ENCODE data around the gene TMEM19. TPM values are rescaled to one million over a fixed set of nuclear protein-coding genes. Genes with fewer than 3 reads are reported as not detected.

TMEM19 gene
- total RNA-seq (2014; rRNA removed; shearing (Covaris generic); ENCODE audit: low replicate concordance), result 21.3 and 32.8 TPM in 2 replicates

- Histone ChIP-seq H2AFZ (ENCODE audit: low read length) (peak within 1 kb of the TSS; percentile 88), H3K9me2 (replicated peaks; ENCODE audit: insufficient read depth, low read length) (no peaks in the 10 kb centered on the region), H3K4me2 (ENCODE audit: low read depth, low read length, poor library complexity, severe bottlenecking) (peak within 1 kb of the TSS; percentile 79), H3K4me1 (ENCODE audit: low read length) (peaks cover 57% of the 10 kb centered on the region), H3K27me3 (ENCODE audit: low read length) (no peaks in the 10 kb centered on the region), H3K9me3 (ENCODE audit: low read length) (no peaks in the 10 kb centered on the region), H3K79me2 (ENCODE audit: low read length) (peaks cover 20% of the 10 kb centered on the region), H4K20me1 (ENCODE audit: insufficient read depth, low read depth, low read length) (no peaks in the 10 kb centered on the region), H3K36me3 (ENCODE audit: insufficient read depth, low read length) (no peaks in the 10 kb centered on the region), H3K27ac (ENCODE audit: low read length) (peak within 1 kb of the TSS; percentile 89), H3K4me3 (ENCODE audit: low read length) (peak within 1 kb of the TSS; percentile 67), H3K9ac (ENCODE audit: low read length) (peak within 1 kb of the TSS; percentile 74)
- peak; percentile 95 for DNase-seq
These were observed at the start of gene TMEM19 for GRCh38 chr12:71685914-71686657. TSS of gene TMEM19 (plus strand) at chr12:71686082. CDS start at chr12:71686681, 599 bp downstream.

GRCh38 chr12:71636704-71637115 is 49.2 kb upstream of the TMEM19 start:
- peak; percentile 88 for DNase-seq
- Histone ChIP-seq H3K9ac (ENCODE audit: low read length) (no peak overlapping the region), H3K36me3 (ENCODE audit: insufficient read depth, low read length) (peaks cover 76% of the 10 kb centered on the region)

GRCh38 chr12:71638499-71638898 is 47.4 kb upstream of the TMEM19 start:
- Histone ChIP-seq H3K36me3 (ENCODE audit: insufficient read depth, low read length) (peaks cover 72% of the 10 kb centered on the region), H4K20me1 (ENCODE audit: insufficient read depth, low read depth, low read length) (no peaks in the 10 kb centered on the region), H3K79me2 (ENCODE audit: low read length) (peaks cover 31% of the 10 kb centered on the region)

More at GRCh38 chr12:71636704-71637115, 49.2 kb upstream of the TMEM19 start:
- Histone ChIP-seq H3K9me2 (replicated peaks; ENCODE audit: insufficient read depth, low read length) (no peaks in the 10 kb centered on the region), H3K4me1 (ENCODE audit: low read length) (peaks cover 8% of the 10 kb centered on the region; the same call in 1 of the 2 replicates), H3K27ac (ENCODE audit: low read length) (peak overlapping the region; percentile 31), H3K27me3 (ENCODE audit: low read length) (no peaks in the 10 kb centered on the region), H3K4me2 (ENCODE audit: low read depth, low read length, poor library complexity, severe bottlenecking) (no peak overlapping the region), H3K4me3 (ENCODE audit: low read length) (no peak overlapping the region), H2AFZ (ENCODE audit: low read length) (no peak overlapping the region), H3K9me3 (ENCODE audit: low read length) (no peaks in the 10 kb centered on the region), H4K20me1 (ENCODE audit: insufficient read depth, low read depth, low read length) (no peaks in the 10 kb centered on the region), H3K79me2 (ENCODE audit: low read length) (peaks cover 27% of the 10 kb centered on the region; the same call in 1 of the 2 replicates)

DNA sequence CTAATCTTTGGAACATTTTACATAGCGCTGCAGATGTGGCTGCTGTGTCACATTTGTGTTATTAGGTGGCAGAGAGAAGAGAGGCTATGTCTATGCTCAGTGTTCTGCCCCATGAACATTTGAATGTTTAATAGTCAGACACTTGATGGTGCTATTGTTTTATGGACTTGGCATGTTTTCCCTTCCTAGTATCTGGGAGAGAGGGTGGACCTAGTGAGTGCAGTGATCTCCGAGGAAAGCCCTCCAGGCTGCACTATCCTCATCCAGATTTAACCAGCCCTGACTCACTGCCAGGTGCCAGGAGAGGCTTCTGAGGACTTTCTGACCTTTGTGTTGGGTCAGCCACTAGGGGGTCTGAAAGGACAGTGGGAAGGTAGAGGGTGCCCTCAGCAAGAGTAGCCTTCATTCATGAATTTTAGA is 46.5 kb upstream of the TMEM19 start:
- Histone ChIP-seq H3K4me3 (ENCODE audit: low read length) (no peak overlapping the region), H3K36me3 (ENCODE audit: insufficient read depth, low read length) (peaks cover 72% of the 10 kb centered on the region; the same call in 1 of the 2 replicates), H3K9me2 (replicated peaks; ENCODE audit: insufficient read depth, low read length) (no peaks in the 10 kb centered on the region), H3K4me1 (ENCODE audit: low read length) (peaks cover 8% of the 10 kb centered on the region; the same call in 1 of the 2 replicates), H2AFZ (ENCODE audit: low read length) (no peak overlapping the region), H4K20me1 (ENCODE audit: insufficient read depth, low read depth, low read length) (no peaks in the 10 kb centered on the region), H3K27ac (ENCODE audit: low read length) (no peak overlapping the region), H3K9me3 (ENCODE audit: low read length) (no peaks in the 10 kb centered on the region), H3K4me2 (ENCODE audit: low read depth, low read length, poor library complexity, severe bottlenecking) (no peak overlapping the region), H3K27me3 (ENCODE audit: low read length) (no peaks in the 10 kb centered on the region), H3K79me2 (ENCODE audit: low read length) (peaks cover 39% of the 10 kb centered on the region), H3K9ac (ENCODE audit: low read length) (no peak overlapping the region)
- peak; percentile 49 for DNase-seq

More at GRCh38 chr12:71638499-71638898, 47.4 kb upstream of the TMEM19 start:
- H3K9me3 ChIP-seq (ENCODE audit: low read length), result no peaks in the 10 kb centered on the region
- H3K4me2 ChIP-seq (ENCODE audit: low read depth, low read length, poor library complexity, severe bottlenecking), result no peak overlapping the region
- H2AFZ ChIP-seq (ENCODE audit: low read length), result no peak overlapping the region
- no peak overlapping the region for H3K9ac ChIP-seq (ENCODE audit: low read length)
- peaks cover 8% of the 10 kb centered on the region; the same call in 1 of the 2 replicates for H3K4me1 ChIP-seq (ENCODE audit: low read length)
- H3K4me3 ChIP-seq (ENCODE audit: low read length), result no peak overlapping the region
- H3K27me3 ChIP-seq (ENCODE audit: low read length), result no peaks in the 10 kb centered on the region
- DNase-seq, result no peak
- no peak overlapping the region for H3K27ac ChIP-seq (ENCODE audit: low read length)
- H3K9me2 ChIP-seq (replicated peaks; ENCODE audit: insufficient read depth, low read length), result no peaks in the 10 kb centered on the region

DNA sequence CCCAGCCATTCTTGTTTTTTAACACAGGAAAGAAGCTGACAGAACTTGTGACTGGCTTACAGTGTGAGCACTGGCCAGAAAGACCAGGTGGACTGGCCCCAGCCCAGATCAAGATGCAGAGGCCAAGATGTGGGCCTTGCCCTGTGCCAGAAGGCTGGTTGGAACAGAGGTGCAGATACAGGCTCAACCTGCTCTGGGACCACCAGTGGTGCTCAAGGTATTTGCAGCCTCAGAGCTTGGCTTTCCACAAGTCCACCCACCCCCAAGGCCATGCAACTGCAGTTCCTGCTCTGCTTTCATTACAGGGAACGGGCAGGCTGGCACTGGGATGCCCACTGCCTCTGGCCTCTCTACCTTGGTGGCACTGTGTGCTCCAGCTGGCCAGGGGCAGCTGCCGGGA is 45.6 kb upstream of the TMEM19 start:
- H3K9me3 ChIP-seq (ENCODE audit: low read length), result no peaks in the 10 kb centered on the region
- H3K4me1 ChIP-seq (ENCODE audit: low read length), result peaks cover 8% of the 10 kb centered on the region; the same call in 1 of the 2 replicates
- peaks cover 43% of the 10 kb centered on the region for H3K79me2 ChIP-seq (ENCODE audit: low read length)
- H3K4me2 ChIP-seq (ENCODE audit: low read depth, low read length, poor library complexity, severe bottlenecking), result no peak overlapping the region
- H3K9me2 ChIP-seq (replicated peaks; ENCODE audit: insufficient read depth, low read length), result no peaks in the 10 kb centered on the region
- no peaks in the 10 kb centered on the region for H4K20me1 ChIP-seq (ENCODE audit: insufficient read depth, low read depth, low read length)
- H3K27ac ChIP-seq (ENCODE audit: low read length), result no peak overlapping the region
- no peak for DNase-seq
- H3K9ac ChIP-seq (ENCODE audit: low read length), result no peak overlapping the region
- no peak overlapping the region for H2AFZ ChIP-seq (ENCODE audit: low read length)
- no peaks in the 10 kb centered on the region for H3K27me3 ChIP-seq (ENCODE audit: low read length)
- no peak overlapping the region for H3K4me3 ChIP-seq (ENCODE audit: low read length)
- peaks cover 72% of the 10 kb centered on the region; the same call in 1 of the 2 replicates for H3K36me3 ChIP-seq (ENCODE audit: insufficient read depth, low read length)

GRCh38 chr12:71641390-71641789 is 44.5 kb upstream of the TMEM19 start:
- H3K79me2 ChIP-seq (ENCODE audit: low read length), result peaks cover 44% of the 10 kb centered on the region

DNA sequence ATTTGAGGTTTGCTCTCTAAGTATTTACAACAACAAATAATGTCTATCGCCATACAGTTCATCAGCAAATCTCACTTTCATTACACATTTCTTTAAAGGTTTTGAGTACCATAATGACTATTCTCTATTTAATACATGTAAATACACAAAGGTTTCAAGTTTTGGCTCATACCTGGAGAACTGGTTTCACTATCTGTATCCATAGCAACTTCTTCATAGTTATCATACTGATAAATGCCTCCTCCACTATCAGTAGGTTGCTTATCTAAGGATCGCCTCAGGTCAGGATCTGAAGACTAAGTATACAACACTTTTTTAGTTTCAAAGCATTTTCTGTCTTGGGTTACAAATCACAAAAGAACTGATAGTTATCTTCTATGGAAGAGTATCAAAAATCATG is 43.6 kb upstream of the TMEM19 start:
- Histone ChIP-seq H3K9ac (ENCODE audit: low read length) (no peak overlapping the region), H3K4me2 (ENCODE audit: low read depth, low read length, poor library complexity, severe bottlenecking) (no peak overlapping the region), H4K20me1 (ENCODE audit: insufficient read depth, low read depth, low read length) (no peaks in the 10 kb centered on the region), H3K36me3 (ENCODE audit: insufficient read depth, low read length) (peaks cover 76% of the 10 kb centered on the region; the same call in 1 of the 2 replicates), H3K79me2 (ENCODE audit: low read length) (peaks cover 48% of the 10 kb centered on the region), H3K4me1 (ENCODE audit: low read length) (peaks cover 6% of the 10 kb centered on the region; the same call in 1 of the 2 replicates), H3K27me3 (ENCODE audit: low read length) (no peaks in the 10 kb centered on the region), H3K27ac (ENCODE audit: low read length) (no peak overlapping the region), H3K9me3 (ENCODE audit: low read length) (no peaks in the 10 kb centered on the region), H3K4me3 (ENCODE audit: low read length) (no peak overlapping the region), H3K9me2 (replicated peaks; ENCODE audit: insufficient read depth, low read length) (no peaks in the 10 kb centered on the region), H2AFZ (ENCODE audit: low read length) (no peak overlapping the region)
- no peak for DNase-seq

More at GRCh38 chr12:71641390-71641789, 44.5 kb upstream of the TMEM19 start:
- peaks cover 8% of the 10 kb centered on the region; the same call in 1 of the 2 replicates for H3K4me1 ChIP-seq (ENCODE audit: low read length)
- H3K9me3 ChIP-seq (ENCODE audit: low read length), result no peaks in the 10 kb centered on the region
- H3K27ac ChIP-seq (ENCODE audit: low read length), result no peak overlapping the region
- H2AFZ ChIP-seq (ENCODE audit: low read length), result no peak overlapping the region
- DNase-seq, result no peak
- H4K20me1 ChIP-seq (ENCODE audit: insufficient read depth, low read depth, low read length), result no peaks in the 10 kb centered on the region
- no peaks in the 10 kb centered on the region for H3K27me3 ChIP-seq (ENCODE audit: low read length)
- no peak overlapping the region for H3K4me3 ChIP-seq (ENCODE audit: low read length)
- no peaks in the 10 kb centered on the region for H3K9me2 ChIP-seq (replicated peaks; ENCODE audit: insufficient read depth, low read length)
- H3K36me3 ChIP-seq (ENCODE audit: insufficient read depth, low read length), result peaks cover 71% of the 10 kb centered on the region; the same call in 1 of the 2 replicates
- H3K9ac ChIP-seq (ENCODE audit: low read length), result no peak overlapping the region
- no peak overlapping the region for H3K4me2 ChIP-seq (ENCODE audit: low read depth, low read length, poor library complexity, severe bottlenecking)

DNA sequence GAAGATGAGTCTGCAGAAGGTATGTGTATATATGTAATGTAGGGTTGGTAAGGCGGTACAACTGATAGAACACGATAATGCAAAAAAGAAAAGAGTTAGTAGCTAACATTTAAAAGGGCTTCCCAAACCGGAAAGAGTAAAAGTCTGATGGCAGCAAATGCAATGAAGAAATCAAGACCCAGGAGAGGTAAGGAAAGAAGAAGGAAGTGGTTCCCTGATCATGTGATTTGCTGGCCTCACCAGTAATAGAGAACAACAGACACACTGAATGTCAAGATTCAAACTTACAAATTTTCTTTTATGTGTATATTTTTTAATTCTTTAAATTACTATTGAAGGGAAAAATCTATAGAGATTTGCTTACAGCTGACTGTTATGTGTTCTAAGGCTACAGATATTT is 40.6 kb upstream of the TMEM19 start:
- Histone ChIP-seq H3K9ac (ENCODE audit: low read length) (no peak overlapping the region), H2AFZ (ENCODE audit: low read length) (no peak overlapping the region), H3K4me2 (ENCODE audit: low read depth, low read length, poor library complexity, severe bottlenecking) (no peak overlapping the region), H3K27me3 (ENCODE audit: low read length) (no peaks in the 10 kb centered on the region), H3K79me2 (ENCODE audit: low read length) (peaks cover 68% of the 10 kb centered on the region), H4K20me1 (ENCODE audit: insufficient read depth, low read depth, low read length) (no peaks in the 10 kb centered on the region), H3K36me3 (ENCODE audit: insufficient read depth, low read length) (peaks cover 74% of the 10 kb centered on the region; the same call in 1 of the 2 replicates), H3K4me1 (ENCODE audit: low read length) (no peaks in the 10 kb centered on the region), H3K9me3 (ENCODE audit: low read length) (no peaks in the 10 kb centered on the region), H3K9me2 (replicated peaks; ENCODE audit: insufficient read depth, low read length) (no peaks in the 10 kb centered on the region), H3K4me3 (ENCODE audit: low read length) (no peak overlapping the region), H3K27ac (ENCODE audit: low read length) (no peak overlapping the region)
- DNase-seq, result no peak

Data from Karpas-422 (cell line).